HepG2 (cell line): ENCODE measurements around the gene CDH22. TPM values are rescaled to one million over a fixed set of nuclear protein-coding genes. Genes with fewer than 3 reads are reported as not detected.

Source experiments
- HIC2 ChIP-seq: sonication (generic); formaldehyde crosslinking; IDR thresholded peaks from 2 replicates; pipeline ENCODE4 v1.9.0; 2022; ENCODE audit warnings: low read depth, missing genetic modification reagents
- ISL2 ChIP-seq: sonication (generic); formaldehyde crosslinking; IDR thresholded peaks from 2 replicates; pipeline ENCODE4 v1.5.0; 2020; ENCODE audit warnings: missing genetic modification reagents
- MXD1 ChIP-seq: sonication (generic); formaldehyde crosslinking; IDR thresholded peaks from 2 replicates; pipeline ENCODE4 v1.4.0; 2020; ENCODE audit warnings: mild to moderate bottlenecking, missing genetic modification reagents
- PATZ1 ChIP-seq: sonication (generic); formaldehyde crosslinking; IDR thresholded peaks from 2 replicates; pipeline ENCODE4 v1.4.0; 2020; ENCODE audit warnings: missing genetic modification reagents
- PAWR ChIP-seq: sonication (generic); formaldehyde crosslinking; IDR thresholded peaks from 2 replicates; pipeline ENCODE4 v1.4.0; 2020; ENCODE audit warnings: missing genetic modification reagents, mild to moderate bottlenecking, borderline replicate concordance
- RXRA ChIP-seq: sonication (generic); formaldehyde crosslinking; IDR thresholded peaks from 2 replicates; pipeline ENCODE4 v1.5.1; 2020; ENCODE audit warnings: missing genetic modification reagents
- TRAFD1 ChIP-seq: sonication (generic); formaldehyde crosslinking; IDR thresholded peaks from 2 replicates; pipeline ENCODE4 v1.5.1; 2020; ENCODE audit warnings: missing genetic modification reagents, mild to moderate bottlenecking, borderline replicate concordance
- UBTF ChIP-seq: sonication (generic); formaldehyde crosslinking; IDR thresholded peaks from 2 replicates; pipeline ENCODE4 v1.4.0; 2020; ENCODE audit warnings: mild to moderate bottlenecking, missing genetic modification reagents
- XRCC5 ChIP-seq: fragments of 200-400 bp; formaldehyde crosslinking; optimal IDR thresholded peaks from 2 replicates; pipeline ENCODE3; 2017; ENCODE audit warnings: mild to moderate bottlenecking, low read length
- ZMYM2 ChIP-seq: sonication (generic); formaldehyde crosslinking; IDR thresholded peaks from 2 replicates; pipeline ENCODE4 v1.8.0; 2022; ENCODE audit warnings: mild to moderate bottlenecking, missing genetic modification reagents
- ZNF572 ChIP-seq: sonication (generic); formaldehyde crosslinking; IDR thresholded peaks from 2 replicates; pipeline ENCODE4 v1.5.1; 2020; ENCODE audit warnings: mild to moderate bottlenecking, missing genetic modification reagents
- ZNF607 ChIP-seq: sonication (generic); formaldehyde crosslinking; IDR thresholded peaks from 2 replicates; pipeline ENCODE4 v1.5.1; 2020; ENCODE audit warnings: missing genetic modification reagents, mild to moderate bottlenecking, borderline replicate concordance
- ZNF773 ChIP-seq: sonication (generic); formaldehyde crosslinking; IDR thresholded peaks from 2 replicates; pipeline ENCODE4 v1.4.0; 2020; ENCODE audit warnings: missing genetic modification reagents, borderline replicate concordance
- polyA plus RNA-seq, 8 experiments: library from polyadenylated mRNA; depleted of rRNA in 3 of 8; stranded (reverse) in 7 of 8; unstranded in 1 of 8; fragments of >200 nt; fragmentation: Illumina TruSeq in 4 of 8; extraction: Trizol in 4 of 8; gene quantifications; 2 replicates each; pipeline versions ENCODE4 v1.2.1 to v1.2.3, GENCODE V29; 2011 to 2016; ENCODE audit warnings: low read depth in 4 of 8, missing spikeins in 1 of 8, mixed read lengths in 1 of 8; ENCODE audit not compliant: insufficient read depth in 1 of 8
- total RNA-seq, 5 experiments: library from RNA; depleted of rRNA; stranded (reverse); fragments of >200 nt; fragmentation: Illumina TruSeq; extraction: Trizol; gene quantifications; 2 replicates each; pipeline ENCODE4 v1.2.3, GENCODE V29; 2016; ENCODE audit warnings: low read depth in 1 of 5
- TF ChIP-seq, protein P1 (sequence below): sonication (generic); formaldehyde crosslinking; conservative IDR thresholded peaks from 2 replicates; pipeline ENCODE4 v1.4.0; 2020; ENCODE audit warnings: missing genetic modification reagents

Gene CDH22
- total and polyA plus RNA-seq, 2 of the 13 experiments (the other 11 are each of a cell fraction or from before 2014, with no cell fraction given): not detected

- TF ChIP-seq UBTF (CRISPR knock-in tag) (no peak), TRAFD1 (CRISPR knock-in tag) (no peak), XRCC5 (peak; percentile 83), MXD1 (CRISPR knock-in tag) (0 out of 2 replicates have a peak, but pooled peaks have one; percentile 11), ISL2 (no peak), PATZ1 (CRISPR knock-in tag) (peak; percentile 62), ZNF572 (peak; percentile 68; the same call in 1 of the 2 replicates), PAWR (CRISPR knock-in tag) (no peak), ZNF773 (no peak), RXRA (CRISPR knock-in tag) (no peak), HIC2 (CRISPR knock-in tag) (no peak), ZNF607 (CRISPR knock-in tag) (peak; percentile 56; the same call in 1 of the 2 replicates), ZMYM2 (CRISPR knock-in tag) (no peak)
- TF ChIP-seq, protein P1, sequence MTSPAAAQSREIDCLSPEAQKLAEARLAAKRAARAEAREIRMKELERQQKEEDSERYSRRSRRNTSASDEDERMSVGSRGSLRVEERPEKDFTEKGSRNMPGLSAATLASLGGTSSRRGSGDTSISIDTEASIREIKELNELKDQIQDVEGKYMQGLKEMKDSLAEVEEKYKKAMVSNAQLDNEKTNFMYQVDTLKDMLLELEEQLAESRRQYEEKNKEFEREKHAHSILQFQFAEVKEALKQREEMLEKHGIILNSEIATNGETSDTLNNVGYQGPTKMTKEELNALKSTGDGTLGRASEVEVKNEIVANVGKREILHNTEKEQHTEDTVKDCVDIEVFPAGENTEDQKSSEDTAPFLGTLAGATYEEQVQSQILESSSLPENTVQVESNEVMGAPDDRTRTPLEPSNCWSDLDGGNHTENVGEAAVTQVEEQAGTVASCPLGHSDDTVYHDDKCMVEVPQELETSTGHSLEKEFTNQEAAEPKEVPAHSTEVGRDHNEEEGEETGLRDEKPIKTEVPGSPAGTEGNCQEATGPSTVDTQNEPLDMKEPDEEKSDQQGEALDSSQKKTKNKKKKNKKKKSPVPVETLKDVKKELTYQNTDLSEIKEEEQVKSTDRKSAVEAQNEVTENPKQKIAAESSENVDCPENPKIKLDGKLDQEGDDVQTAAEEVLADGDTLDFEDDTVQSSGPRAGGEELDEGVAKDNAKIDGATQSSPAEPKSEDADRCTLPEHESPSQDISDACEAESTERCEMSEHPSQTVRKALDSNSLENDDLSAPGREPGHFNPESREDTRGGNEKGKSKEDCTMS (CRISPR knock-in tag): no peak
These were observed 40.9 kb upstream of the CDH22 start (continued) for GRCh38 chr20:46349035-46349741.
